NK-92 (cell line): ENCODE measurements around the gene CHIC2.

Experiments
- DNase-seq: peaks from one replicate; lab custom pipeline; 2025; ENCODE audit not compliant: unreplicated experiment; lab: John Stamatoyannopoulos, UW

Gene CHIC2

GRCh38 chr4:54093324-54094240, 29.2 kb upstream of the CHIC2 start:
- DNase-seq = no peak

GRCh38 chr4:54092405-54093323, 28.3 kb upstream of the CHIC2 start:
- DNase-seq = no peak

DNA sequence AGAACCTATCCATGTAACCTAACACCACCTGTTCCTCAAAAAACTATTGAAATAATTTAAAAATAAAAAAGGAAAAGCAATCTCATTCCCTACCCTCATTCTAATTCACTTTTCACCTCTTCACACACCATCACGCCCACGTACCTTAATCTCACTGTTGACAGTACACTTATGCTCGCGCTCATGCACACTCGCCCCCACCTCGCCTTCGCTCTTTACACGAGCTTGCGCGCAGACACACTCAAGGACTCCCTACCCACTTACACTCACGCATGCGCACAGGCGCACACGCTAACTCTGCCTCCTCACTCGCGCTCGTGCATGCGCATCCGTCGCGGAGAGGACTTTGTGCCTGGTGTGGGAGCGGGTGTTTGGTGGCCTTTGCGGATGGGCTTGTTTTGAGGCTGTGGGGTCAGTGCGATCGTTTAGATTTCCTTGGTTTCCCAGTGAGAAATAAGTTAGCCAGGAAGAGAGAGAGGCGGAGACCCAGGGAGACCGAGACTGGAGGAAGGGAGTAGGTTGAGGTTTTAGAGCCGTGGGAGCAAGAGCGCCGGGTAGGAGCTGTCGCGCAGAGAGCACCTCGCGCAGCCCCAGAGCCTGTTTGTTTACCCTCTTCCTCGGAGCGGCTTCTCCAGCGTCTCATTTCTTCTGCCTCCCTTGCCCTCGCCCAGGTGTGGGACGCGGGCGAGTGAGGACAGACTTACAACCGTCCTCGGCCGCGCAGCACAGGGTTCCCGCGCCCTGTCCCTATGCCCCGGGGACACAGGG, 27.4 kb upstream of the CHIC2 start:
- no peak for DNase-seq

- DNase-seq = no peak
These were observed 26.6 kb upstream of the CHIC2 start for GRCh38 chr4:54090804-54091623.

DNA sequence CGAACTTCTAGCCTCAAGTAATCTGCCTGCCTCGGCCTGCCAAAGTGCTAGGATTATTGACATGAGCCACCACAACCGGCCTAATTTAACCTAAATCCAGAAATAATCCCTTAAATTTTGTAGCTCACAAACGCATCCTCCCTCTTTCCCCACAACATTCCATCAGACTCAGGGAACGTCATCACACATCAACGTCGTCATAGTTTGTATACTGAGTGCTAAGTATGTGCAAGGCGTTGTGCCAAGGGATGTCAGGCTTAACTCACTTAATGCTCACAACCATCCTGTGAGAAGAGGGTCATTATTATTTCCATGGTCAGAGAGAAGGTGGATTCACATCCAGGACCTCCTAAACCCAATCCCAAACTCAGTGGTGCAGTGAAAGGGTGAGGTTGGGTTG, 26.0 kb upstream of the CHIC2 start:
- DNase-seq = no peak

GRCh38 chr4:54089875-54090274, 25.5 kb upstream of the CHIC2 start:
- DNase-seq = no peak

- no peak for DNase-seq
These were observed 20.9 kb upstream of the CHIC2 start for GRCh38 chr4:54085284-54085683.

- DNase-seq = no peak
These were observed 17.8 kb upstream of the CHIC2 start for GRCh38 chr4:54082168-54082567.

- DNase-seq = no peak
These were observed 13.4 kb upstream of the CHIC2 start for GRCh38 chr4:54077812-54078211.

- DNase-seq = no peak
These were observed 12.3 kb upstream of the CHIC2 start for GRCh38 chr4:54076673-54077072.

GRCh38 chr4:54074381-54074780, 10.0 kb upstream of the CHIC2 start:
- DNase-seq = no peak

GRCh38 chr4:54073271-54073880, 9.0 kb upstream of the CHIC2 start:
- DNase-seq = no peak

GRCh38 chr4:54067166-54067565, 2.8 kb upstream of the CHIC2 start:
- no peak for DNase-seq

DNA sequence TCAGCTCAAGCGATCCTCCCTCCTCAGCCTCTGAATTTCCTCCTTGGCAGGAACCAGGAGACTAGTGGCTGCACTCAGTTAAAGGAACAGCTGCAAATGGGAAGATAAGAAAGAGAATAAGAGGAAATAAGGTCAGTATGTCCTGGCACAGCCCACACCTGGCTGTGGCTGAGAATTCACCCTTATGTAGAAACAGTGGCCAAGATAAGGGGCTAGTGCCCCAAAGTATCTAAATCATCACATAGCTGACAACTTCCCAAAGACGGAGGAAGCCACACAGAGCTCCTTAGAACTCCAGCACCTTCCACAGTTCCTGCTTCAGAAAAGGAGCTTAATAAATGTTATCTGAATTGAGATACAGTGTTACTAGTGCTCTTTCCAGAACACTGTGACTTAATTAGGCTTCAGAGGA, 2.3 kb upstream of the CHIC2 start:
- DNase-seq = no peak

DNA sequence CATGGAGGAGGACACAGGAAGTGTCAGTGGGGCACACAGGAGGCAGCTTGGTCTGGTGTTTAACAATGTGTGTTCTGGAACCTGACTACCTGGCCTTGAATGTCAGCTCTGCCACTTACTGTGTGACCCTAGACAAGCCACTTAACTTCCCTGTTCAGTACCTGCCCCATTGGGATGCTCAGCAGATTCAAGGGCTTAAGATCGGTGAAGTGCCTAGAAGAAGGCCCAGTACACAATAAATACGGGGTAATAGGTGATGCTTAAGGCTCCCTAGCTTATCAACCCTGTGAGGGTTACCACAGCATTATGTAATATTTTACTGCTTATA, 1.6 kb upstream of the CHIC2 start:
- DNase-seq = no peak

DNA sequence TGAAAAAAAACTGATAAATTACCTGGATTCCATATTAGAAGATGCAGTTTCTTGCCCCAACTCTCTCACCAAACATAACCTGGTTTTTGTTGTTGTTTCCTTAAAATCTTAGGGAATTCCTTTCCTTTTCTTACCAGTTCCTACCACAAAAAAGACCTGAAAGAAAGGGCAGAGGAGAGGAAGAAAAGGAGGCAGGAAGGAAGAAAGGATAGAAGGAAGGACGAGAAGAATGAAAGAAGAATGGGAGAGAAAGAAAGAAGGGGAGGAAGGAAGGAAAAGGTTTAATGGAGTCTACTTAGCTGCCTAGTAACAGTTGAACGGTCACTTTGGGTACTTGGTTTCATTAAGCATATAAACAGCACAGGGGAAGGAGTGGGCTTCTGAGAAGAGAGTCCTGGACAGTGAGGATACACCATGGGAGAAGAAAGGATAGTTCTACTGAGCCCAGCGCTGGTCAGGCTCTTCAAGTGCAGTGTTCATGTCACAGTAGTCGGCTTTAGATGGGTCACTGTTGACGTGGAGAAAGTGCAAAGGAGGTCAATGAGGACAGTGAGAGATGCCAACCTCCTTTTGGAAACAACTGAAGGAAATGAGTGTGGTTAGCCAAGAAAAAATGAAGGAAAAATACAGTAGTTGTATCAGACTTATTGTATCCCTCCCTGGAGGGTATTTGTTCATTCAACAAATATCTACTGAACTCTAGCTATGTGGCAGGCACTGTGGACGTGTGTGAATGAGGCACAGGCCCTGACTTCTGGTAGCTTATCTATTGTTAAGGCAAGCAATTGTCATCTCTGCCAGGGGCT, 1.1 kb upstream of the CHIC2 start:
- no peak for DNase-seq

- DNase-seq = no peak
These were observed 578 bp downstream of the CHIC2 start for GRCh38 chr4:54063737-54064316.

GRCh38 chr4:54063229-54063628, 1.2 kb downstream of the CHIC2 start:
- DNase-seq = no peak

- no peak for DNase-seq
These were observed 2.0 kb downstream of the CHIC2 start for GRCh38 chr4:54062392-54062791.
